HFF-Myc (cell line): Measurements from ENCODE around the gene SCRG1.

Source experiments
- DNase-seq: peaks from one replicate; pipeline ENCODE4 v3.0.0-alpha.2; 2011; ENCODE audit warnings: low read depth; ENCODE audit errors: extremely low read depth
- H3K4me3 ChIP-seq: replicated peaks from 2 replicates; pipeline ENCODE4 v1.5.1; 2011; ENCODE audit warnings: low read depth, mild to moderate bottlenecking, control low read depth, low read length
- TF ChIP-seq, protein P1 (sequence below): IDR thresholded peaks from 2 replicates; pipeline ENCODE4 v1.5.1; 2012; ENCODE audit warnings: mild to moderate bottlenecking, low read depth, low read length, control low read depth; ENCODE audit errors: missing control alignments

SCRG1 gene

GRCh38 chr4:173334891-173335752 is 63.8 kb downstream of the SCRG1 start:
- H3K4me3 ChIP-seq = peak overlapping the region; percentile 96
- peak; percentile 79 for DNase-seq
- TF ChIP-seq, protein P1, sequence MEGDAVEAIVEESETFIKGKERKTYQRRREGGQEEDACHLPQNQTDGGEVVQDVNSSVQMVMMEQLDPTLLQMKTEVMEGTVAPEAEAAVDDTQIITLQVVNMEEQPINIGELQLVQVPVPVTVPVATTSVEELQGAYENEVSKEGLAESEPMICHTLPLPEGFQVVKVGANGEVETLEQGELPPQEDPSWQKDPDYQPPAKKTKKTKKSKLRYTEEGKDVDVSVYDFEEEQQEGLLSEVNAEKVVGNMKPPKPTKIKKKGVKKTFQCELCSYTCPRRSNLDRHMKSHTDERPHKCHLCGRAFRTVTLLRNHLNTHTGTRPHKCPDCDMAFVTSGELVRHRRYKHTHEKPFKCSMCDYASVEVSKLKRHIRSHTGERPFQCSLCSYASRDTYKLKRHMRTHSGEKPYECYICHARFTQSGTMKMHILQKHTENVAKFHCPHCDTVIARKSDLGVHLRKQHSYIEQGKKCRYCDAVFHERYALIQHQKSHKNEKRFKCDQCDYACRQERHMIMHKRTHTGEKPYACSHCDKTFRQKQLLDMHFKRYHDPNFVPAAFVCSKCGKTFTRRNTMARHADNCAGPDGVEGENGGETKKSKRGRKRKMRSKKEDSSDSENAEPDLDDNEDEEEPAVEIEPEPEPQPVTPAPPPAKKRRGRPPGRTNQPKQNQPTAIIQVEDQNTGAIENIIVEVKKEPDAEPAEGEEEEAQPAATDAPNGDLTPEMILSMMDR = no peak
